NCI-H146 treated with DMSO at 0.1 percent for 48 hours (cell line): Measurements from ENCODE around the gene USH1C.
A peak's percentile ranks its signal among the peaks of the same experiment; 100 is the strongest.

ENCODE experiments used
- DNase-seq: peaks from one replicate; lab custom pipeline; 2025; ENCODE audit not compliant: unreplicated experiment; lab: John Stamatoyannopoulos, UW

USH1C gene

GRCh38 chr11:17528906-17529843, 15.0 kb downstream of the USH1C start:
- DNase-seq: no peak

GRCh38 chr11:17528181-17528691, 16.0 kb downstream of the USH1C start:
- DNase-seq: peak; percentile 16

GRCh38 chr11:17527628-17527995, 16.6 kb downstream of the USH1C start:
- no peak for DNase-seq

- DNase-seq: no peak
These were observed 17.1 kb downstream of the USH1C start for GRCh38 chr11:17526931-17527627.

GRCh38 chr11:17526326-17526725, 17.9 kb downstream of the USH1C start:
- no peak for DNase-seq

- DNase-seq: no peak
These were observed 18.6 kb downstream of the USH1C start for GRCh38 chr11:17525570-17525969.

- no peak for DNase-seq
These were observed 20.0 kb downstream of the USH1C start for GRCh38 chr11:17524221-17524620.

GRCh38 chr11:17522655-17523054, 21.6 kb downstream of the USH1C start:
- no peak for DNase-seq

GRCh38 chr11:17521106-17521900, 22.9 kb downstream of the USH1C start:
- DNase-seq: no peak

- peak; percentile 86 for DNase-seq
These were observed 24.9 kb downstream of the USH1C start for GRCh38 chr11:17519061-17519885.

GRCh38 chr11:17518366-17518765, 25.9 kb downstream of the USH1C start:
- no peak for DNase-seq

- no peak for DNase-seq
These were observed 27.0 kb downstream of the USH1C start for GRCh38 chr11:17517186-17517585.

- DNase-seq: no peak
These were observed 27.6 kb downstream of the USH1C start for GRCh38 chr11:17516551-17517150.

- DNase-seq: no peak
These were observed 28.6 kb downstream of the USH1C start for GRCh38 chr11:17515443-17516176.

- DNase-seq: no peak
These were observed 29.7 kb downstream of the USH1C start for GRCh38 chr11:17514476-17514875.

GRCh38 chr11:17513853-17514252, 30.4 kb downstream of the USH1C start:
- DNase-seq: no peak

- no peak for DNase-seq
These were observed 32.1 kb downstream of the USH1C start for GRCh38 chr11:17512101-17512500.

GRCh38 chr11:17511571-17511970, 32.6 kb downstream of the USH1C start:
- no peak for DNase-seq

GRCh38 chr11:17510507-17511206, 33.6 kb downstream of the USH1C start:
- no peak for DNase-seq
